Tibial artery (tissue), 4 donors: Measurements from ENCODE around the gene ZNRF1.

ENCODE experiments used
- DNase-seq, 2 donors: peaks; one replicate each; pipeline ENCODE4 v3.0.0-alpha.2; 2019
- H3K27ac ChIP-seq, 2 donors: fragments of 200-600 bp; sonication (generic) in 1 of 2; 1 replicate in 1 of 2; 2 replicates in 1 of 2; pipeline ENCODE4 v1.5.1; 2018 to 2019; ENCODE audit warnings: mild to moderate bottlenecking in 1 of 2
- H3K27me3 ChIP-seq, 2 donors: fragments of 200-600 bp; sonication (generic) in 1 of 2; one replicate each; pipeline versions ENCODE4 v1.5.1 to v1.6.0; 2016 to 2019
- H3K36me3 ChIP-seq, 3 donors: fragments of 200-600 bp; sonication (generic) in 2 of 3; one replicate each; pipeline ENCODE4 v1.5.1; 2016 to 2019; ENCODE audit warnings: mild to moderate bottlenecking in 2 of 3
- H3K4me1 ChIP-seq, 4 donors: fragments of 200-600 bp; sonication (generic) in 2 of 4; 1 replicate in 3 of 4; 2 replicates in 1 of 4; pipeline ENCODE4 v1.5.1; 2016 to 2019
- H3K4me3 ChIP-seq, 2 donors: fragments of 200-600 bp; sonication (generic) in 1 of 2; 1 replicate in 1 of 2; 2 replicates in 1 of 2; pipeline ENCODE4 v1.5.1; 2018 to 2019; ENCODE audit warnings: mild to moderate bottlenecking in 2 of 2
- H3K9me3 ChIP-seq, 3 donors: fragments of 200-600 bp; sonication (generic) in 1 of 3; one replicate each; pipeline ENCODE4 v1.5.1; 2016 to 2019
- intact Hi-C: fragments of 100-400 bp; cut with DNase I; formaldehyde crosslinking; loops from one replicate; pipeline ENCODE4 v1.15.0; 2023; ENCODE audit warnings: low total_unique reads
- TF ChIP-seq, protein P1 (sequence below), 2 experiments: fragments of 200-600 bp in 1 of 2; fragments of 450-650 bp in 1 of 2; IDR thresholded peaks; one replicate each; pipeline ENCODE4 v1.5.1; 2017 to 2019; ENCODE audit warnings: antibody characterized with exemption in 2 of 2, mild to moderate bottlenecking in 1 of 2, moderate library complexity in 1 of 2

The ZNRF1 gene

DNA sequence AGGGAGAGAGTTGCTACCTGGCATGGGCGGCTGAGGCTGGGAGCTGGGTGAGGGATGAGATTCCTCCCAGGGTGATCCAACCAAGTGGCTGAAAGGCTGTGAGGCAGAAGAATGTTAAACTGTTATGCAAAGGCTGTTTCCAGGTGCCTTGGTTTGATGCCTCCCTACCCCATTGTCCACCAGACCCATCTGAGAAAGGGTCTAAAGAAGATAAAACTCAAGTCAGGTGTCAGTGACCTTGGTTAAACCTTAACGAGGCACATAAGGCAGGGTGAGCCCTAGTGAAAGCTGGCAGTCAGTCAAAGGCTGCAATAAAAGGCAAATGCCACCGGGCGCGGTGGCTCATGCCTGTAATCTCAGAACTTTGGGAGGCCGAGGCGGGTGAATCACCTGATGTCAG, 94.0 kb downstream of the ZNRF1 start:
- Histone ChIP-seq H3K27me3 (no peaks in the 10 kb centered on the region), H3K36me3 (peaks cover 0 to 11% (median 6%) of the 10 kb centered on the region in 3 donors), H3K4me3 (no peak overlapping the region), H3K4me1 (peaks cover 0 to 24% (median 11%) of the 10 kb centered on the region in 4 donors), H3K27ac (no peak overlapping the region), H3K9me3 (no peaks in the 10 kb centered on the region)
- DNase-seq: no peak
- TF ChIP-seq, protein P1, sequence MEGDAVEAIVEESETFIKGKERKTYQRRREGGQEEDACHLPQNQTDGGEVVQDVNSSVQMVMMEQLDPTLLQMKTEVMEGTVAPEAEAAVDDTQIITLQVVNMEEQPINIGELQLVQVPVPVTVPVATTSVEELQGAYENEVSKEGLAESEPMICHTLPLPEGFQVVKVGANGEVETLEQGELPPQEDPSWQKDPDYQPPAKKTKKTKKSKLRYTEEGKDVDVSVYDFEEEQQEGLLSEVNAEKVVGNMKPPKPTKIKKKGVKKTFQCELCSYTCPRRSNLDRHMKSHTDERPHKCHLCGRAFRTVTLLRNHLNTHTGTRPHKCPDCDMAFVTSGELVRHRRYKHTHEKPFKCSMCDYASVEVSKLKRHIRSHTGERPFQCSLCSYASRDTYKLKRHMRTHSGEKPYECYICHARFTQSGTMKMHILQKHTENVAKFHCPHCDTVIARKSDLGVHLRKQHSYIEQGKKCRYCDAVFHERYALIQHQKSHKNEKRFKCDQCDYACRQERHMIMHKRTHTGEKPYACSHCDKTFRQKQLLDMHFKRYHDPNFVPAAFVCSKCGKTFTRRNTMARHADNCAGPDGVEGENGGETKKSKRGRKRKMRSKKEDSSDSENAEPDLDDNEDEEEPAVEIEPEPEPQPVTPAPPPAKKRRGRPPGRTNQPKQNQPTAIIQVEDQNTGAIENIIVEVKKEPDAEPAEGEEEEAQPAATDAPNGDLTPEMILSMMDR (IDR thresholded peaks at IDR 0.05): no peak
- intact Hi-C loops: no loop called here

DNA sequence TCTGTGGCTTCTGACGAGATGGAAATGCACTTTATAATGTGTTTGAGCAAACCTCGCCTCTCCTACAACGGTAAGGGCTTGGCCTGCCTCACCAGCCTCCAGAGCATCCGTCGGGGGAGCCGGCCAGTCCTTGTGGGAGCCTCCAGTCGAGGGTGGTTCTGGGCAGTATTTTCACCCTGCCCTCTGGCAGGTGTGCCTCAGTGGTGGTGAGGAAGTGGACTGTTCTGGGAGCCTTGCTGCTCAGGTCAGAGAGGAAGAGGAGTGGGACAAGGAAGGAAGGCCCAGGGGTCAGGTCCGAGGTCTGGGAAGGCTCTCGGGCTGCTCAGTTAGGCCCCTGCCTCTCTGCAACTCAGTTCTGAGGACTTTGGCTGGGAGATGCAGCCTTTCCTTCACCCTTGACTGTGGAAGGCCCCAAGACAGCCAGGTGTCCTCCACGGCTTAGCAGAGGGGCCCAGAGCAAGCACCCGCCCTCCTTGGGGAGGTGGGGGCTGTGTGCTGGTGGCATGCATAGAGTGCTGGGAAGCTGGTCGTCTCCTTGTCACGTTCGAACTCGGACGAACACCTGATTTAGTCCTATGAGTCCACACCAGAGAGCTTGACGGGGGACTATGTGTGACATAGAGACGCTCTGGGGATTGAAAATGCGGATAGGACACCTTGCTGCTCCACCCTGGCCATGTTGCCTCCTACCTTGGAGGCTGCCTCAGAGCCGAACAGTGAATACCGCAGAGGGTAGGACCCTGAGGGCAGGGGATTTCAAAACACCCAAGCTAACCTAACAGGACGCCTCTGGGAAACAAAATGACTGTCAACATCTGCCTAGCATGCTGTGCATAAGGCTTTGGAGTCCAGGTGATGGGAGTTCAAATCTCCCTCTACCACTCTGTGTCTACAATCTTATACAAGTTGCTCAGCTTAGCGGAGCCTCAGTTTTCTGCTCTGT, 95.0 kb downstream of the ZNRF1 start:
- TF ChIP-seq, protein P1 (IDR thresholded peaks at IDR 0.05): no peak
- no peak overlapping the region for H3K27ac ChIP-seq
- intact Hi-C loops: no loop called here

DNA sequence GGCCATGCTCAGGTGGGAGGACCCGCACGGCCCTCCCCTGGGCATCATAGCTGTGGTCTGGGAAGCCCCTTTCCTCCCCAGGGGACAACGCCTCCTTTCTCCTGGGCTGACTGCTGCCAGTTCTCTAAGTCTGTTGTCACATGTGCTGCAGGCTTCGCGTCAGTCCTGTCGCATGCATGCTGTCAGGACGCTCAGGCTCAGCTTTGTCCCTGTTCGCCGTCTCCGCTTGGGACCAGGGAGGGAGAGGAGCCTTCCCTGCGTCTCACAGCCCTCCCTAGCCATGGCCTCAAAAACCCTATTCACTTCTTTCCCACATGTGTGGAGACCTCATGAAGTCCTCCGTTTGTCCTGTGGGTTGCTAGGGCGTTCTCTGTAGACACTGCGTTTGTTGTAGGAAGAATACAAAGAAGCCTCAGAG, 96.4 kb downstream of the ZNRF1 start:
- Histone ChIP-seq H3K4me1 (peaks cover 0 to 46% (median 11%) of the 10 kb centered on the region in 4 donors), H3K9me3 (no peaks in the 10 kb centered on the region), H3K36me3 (peaks cover 0 to 11% (median 6%) of the 10 kb centered on the region in 3 donors), H3K4me3 (no peak overlapping the region), H3K27ac (no peak overlapping the region), H3K27me3 (no peaks in the 10 kb centered on the region)
- TF ChIP-seq, protein P1 (IDR thresholded peaks at IDR 0.05): no peak
- intact Hi-C loops: no loop called here
- no peak for DNase-seq

More for the DNA sequence above, 95.0 kb downstream of the ZNRF1 start:
- DNase-seq: no peak
- no peaks in the 10 kb centered on the region for H3K9me3 ChIP-seq
- H3K36me3 ChIP-seq: peaks cover 0 to 11% (median 6%) of the 10 kb centered on the region in 3 donors
- peaks cover 0 to 34% (median 11%) of the 10 kb centered on the region in 4 donors for H3K4me1 ChIP-seq
- H3K27me3 ChIP-seq: no peaks in the 10 kb centered on the region
- H3K4me3 ChIP-seq: no peak overlapping the region

DNA sequence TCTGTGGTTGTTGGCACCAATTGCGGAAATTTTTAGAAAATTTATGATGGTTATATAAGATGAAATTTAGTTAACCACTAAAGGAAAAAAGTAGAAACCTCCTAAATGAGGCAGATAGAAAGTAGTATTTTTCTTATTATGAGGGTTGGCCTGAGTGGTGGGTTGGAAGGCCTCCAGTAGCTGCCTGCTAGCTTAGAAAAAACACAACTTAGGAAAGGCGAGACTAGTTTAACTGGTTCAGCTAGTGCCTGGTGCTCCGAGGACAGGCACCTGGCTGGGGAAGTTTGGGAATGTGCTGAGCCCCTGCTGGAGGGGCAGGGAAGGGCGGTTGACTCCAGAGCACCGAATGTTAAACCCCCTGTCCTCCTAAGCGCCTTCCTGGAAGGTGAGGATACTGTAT, 97.8 kb downstream of the ZNRF1 start:
- no peaks in the 10 kb centered on the region for H3K27me3 ChIP-seq
- H3K4me3 ChIP-seq: no peak overlapping the region
- H3K9me3 ChIP-seq: no peaks in the 10 kb centered on the region
- H3K27ac ChIP-seq: peak overlapping the region; percentile 29 to 45
- no peak for DNase-seq
- intact Hi-C loops: no loop called here
- H3K4me1 ChIP-seq: peaks cover 0 to 46% (median 11%) of the 10 kb centered on the region in 4 donors
- TF ChIP-seq, protein P1 (IDR thresholded peaks at IDR 0.05): peak in 1 of 2 experiments; percentile 12
- H3K36me3 ChIP-seq: peaks cover 0 to 16% (median 6%) of the 10 kb centered on the region in 3 donors

DNA sequence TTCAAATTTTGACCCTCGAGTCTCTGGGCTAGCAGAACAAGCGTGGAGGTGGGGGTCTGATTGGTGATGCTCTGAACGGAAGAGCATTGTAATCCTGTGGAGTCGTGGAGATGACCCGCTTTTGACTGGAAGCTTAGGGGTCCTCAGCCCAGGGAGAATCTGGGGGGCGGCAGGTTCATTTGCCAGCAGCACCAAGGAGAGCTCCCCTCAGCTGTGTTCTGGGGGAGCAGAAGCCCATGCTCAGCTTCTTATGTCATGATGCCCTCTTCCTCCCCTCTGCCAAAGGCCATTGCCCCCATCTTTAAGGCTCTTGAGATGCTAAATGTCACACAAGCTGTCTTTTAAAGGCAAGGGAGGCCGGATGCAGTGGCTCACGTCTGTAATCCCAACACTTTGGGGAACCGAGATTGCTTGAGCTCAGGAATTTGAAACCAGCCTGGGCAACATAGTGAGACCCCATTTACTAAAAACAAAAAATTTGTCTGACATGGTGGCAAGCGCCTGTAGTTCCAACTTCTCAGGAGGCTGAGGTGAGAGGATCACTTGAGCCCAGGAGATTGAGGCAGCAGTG, 98.5 kb downstream of the ZNRF1 start:
- TF ChIP-seq, protein P1 (IDR thresholded peaks at IDR 0.05): no peak
- Histone ChIP-seq H3K4me3 (no peak overlapping the region), H3K9me3 (no peaks in the 10 kb centered on the region), H3K27me3 (no peaks in the 10 kb centered on the region), H3K27ac (peak overlapping the region; percentile 29 to 45), H3K4me1 (peaks cover 0 to 46% (median 11%) of the 10 kb centered on the region in 4 donors), H3K36me3 (peaks cover 0 to 16% (median 6%) of the 10 kb centered on the region in 3 donors)
- no peak for DNase-seq
- intact Hi-C loops: no loop called here
